Testis (tissue), 2 donors: Measurements from ENCODE around the gene ZFPM1.

Experiments
- CTCF ChIP-seq, 3 experiments: fragments of 450-650 bp in 2 of 3; fragments of 200-600 bp in 1 of 3; sonication (generic) in 1 of 3; IDR thresholded peaks; one replicate each; pipeline ENCODE4 v1.5.1; 2016 to 2019; ENCODE audit warnings: antibody characterized with exemption in 3 of 3, mild to moderate bottlenecking in 2 of 3, moderate library complexity in 1 of 3
- POLR2A ChIP-seq: fragments of 450-650 bp; IDR thresholded peaks from one replicate; pipeline ENCODE4 v1.6.1; 2017; ENCODE audit warnings: antibody characterized with exemption, mild to moderate bottlenecking, moderate library complexity

GRCh38 chr16:88556294-88556988, 103.4 kb downstream of the ZFPM1 start:
- TF ChIP-seq CTCF (IDR thresholded peaks at IDR 0.05) (no peak), POLR2A (no peak)
